Breast epithelium (tissue), 3 donors: ENCODE data around the gene FAM168A.

Source experiments
- CTCF ChIP-seq, 3 donors: fragments of 450-650 bp; IDR thresholded peaks; one replicate each; pipeline ENCODE4 v1.5.1; 2016 to 2017; ENCODE audit warnings: antibody characterized with exemption in 3 of 3, mild to moderate bottlenecking in 3 of 3, moderate library complexity in 3 of 3
- POLR2A ChIP-seq: fragments of 450-650 bp; IDR thresholded peaks from one replicate; pipeline ENCODE4 v1.6.1; 2016; ENCODE audit warnings: antibody characterized with exemption, mild to moderate bottlenecking, moderate library complexity
- POLR2AphosphoS5 ChIP-seq, 3 donors: sonication (generic); formaldehyde crosslinking; IDR thresholded peaks; one replicate each; pipeline ENCODE4 v1.6.1; 2017; ENCODE audit warnings: antibody characterized with exemption in 3 of 3

GRCh38 chr11:73564903-73565302 lies 33.0 kb downstream of the FAM168A start:
- TF ChIP-seq POLR2A, result no peak
- TF ChIP-seq CTCF (IDR thresholded peaks at IDR 0.05), result no peak
- TF ChIP-seq POLR2AphosphoS5 (IDR thresholded peaks at IDR 0.05), result no peak
